Kasumi-1 (cell line): Measurements from ENCODE around the gene EIF4E2.

ENCODE experiments used
- DNase-seq, 2 experiments: peaks; one replicate each; lab custom pipeline; 2025; lab: John Stamatoyannopoulos, UW

Gene EIF4E2

DNA sequence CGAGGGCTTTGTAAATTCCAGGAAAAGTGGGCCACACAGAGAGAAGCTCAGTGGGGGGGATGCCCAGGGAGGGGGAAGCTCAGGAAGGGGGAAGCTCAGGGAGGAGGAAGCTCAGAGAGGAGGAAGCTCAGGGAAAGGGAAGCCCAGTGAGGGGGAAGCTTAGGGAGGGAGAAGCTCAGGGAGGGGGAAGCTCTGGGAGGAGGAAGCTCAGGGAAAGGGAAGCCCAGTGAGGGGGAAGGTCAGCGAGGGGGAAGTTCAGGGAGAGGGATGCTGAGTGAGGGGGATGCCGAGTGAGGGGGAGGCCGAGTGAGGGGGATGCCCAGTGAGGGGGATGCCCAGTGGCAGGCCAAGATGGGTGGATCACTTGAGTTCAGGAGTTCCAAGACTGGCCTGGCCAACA lies 11.8 kb upstream of the EIF4E2 start:
- peak; percentile 4 to 7 for DNase-seq

DNA sequence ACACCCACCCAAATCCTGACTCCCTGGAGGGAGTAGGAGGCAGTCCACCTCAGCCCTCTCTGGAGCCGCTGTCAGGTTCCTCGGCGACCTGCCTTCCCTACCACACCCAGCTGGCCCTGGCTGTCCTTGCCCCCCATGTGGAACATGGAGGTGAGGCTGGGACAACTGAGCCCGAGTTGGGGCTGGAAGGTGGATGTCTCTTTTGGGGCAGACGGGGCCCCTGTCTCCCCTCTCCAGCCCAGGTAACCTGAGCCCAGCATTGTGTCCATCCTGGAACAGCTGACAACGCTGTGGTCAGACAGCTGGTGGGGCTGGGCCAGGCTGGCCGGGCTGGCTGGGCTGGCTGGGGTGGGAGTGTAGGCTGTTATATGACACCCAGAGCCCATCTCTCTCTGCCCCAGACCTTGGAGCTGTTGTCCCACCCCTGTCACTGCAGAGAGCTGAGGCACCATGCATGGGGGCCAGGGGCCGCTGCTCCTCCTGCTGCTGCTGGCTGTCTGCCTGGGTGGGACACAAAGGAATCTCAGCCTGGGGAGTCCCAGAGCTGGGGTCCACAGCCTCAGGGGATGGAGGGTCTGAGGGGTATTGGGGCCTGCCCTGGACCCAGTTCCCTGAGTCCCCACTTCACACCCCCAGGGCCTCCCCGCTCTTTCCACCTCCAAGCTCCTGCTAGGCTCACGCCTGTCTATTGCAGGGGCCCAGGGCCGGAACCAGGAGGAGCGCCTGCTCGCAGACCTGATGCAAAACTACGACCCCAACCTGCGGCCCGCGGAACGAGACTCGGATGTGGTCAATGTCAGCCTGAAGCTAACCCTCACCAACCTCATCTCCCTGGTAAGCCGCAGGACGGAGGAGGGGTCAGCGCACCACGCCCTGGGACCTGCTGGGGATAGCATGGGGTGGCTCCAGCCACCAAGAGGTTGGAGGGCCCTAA lies 10.9 kb upstream of the EIF4E2 start, which contains the start of gene CHRNG:
Gene CHRNG (plus strand): TSS at position 395 of the 934 bp plus-strand sequence. CDS start 56 bp downstream, at position 451.
- DNase-seq = no peak

- no peak for DNase-seq
These were observed 9.9 kb upstream of the EIF4E2 start for GRCh38 chr2:232540441-232541041.

DNA sequence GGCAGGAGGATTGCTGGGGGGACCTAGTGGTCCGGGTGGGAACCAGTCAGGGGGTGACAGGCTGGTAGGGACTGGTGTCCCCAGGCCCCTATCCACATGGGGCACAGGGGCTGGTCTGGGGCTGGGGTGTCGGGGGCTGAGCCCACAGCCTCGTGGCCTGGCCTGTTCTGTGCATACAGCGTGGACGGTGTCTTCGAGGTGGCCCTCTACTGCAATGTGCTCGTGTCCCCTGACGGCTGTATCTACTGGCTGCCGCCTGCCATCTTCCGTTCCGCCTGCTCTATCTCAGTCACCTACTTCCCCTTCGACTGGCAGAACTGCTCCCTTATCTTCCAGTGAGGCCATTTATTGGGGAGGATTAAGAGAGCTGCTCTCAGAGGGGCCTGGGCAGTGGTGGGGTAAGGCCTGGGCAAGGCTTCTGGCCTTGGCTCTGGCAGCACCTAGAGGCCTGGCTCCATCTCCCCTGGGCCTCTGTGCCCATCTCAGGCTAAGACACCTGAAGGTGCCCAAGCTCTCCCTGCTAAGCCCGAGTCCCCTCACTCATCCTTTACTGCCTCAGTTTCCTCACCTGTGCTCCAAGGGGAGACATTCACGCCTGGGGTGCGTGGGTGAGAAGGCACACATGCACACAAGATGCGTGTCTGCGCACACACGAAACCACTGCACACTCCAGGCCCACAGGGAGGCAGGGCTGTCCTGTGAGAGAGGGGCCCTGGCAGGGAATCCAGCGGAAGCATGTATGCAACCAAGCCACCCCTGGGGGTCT lies 9.1 kb upstream of the EIF4E2 start:
- no peak for DNase-seq

DNA sequence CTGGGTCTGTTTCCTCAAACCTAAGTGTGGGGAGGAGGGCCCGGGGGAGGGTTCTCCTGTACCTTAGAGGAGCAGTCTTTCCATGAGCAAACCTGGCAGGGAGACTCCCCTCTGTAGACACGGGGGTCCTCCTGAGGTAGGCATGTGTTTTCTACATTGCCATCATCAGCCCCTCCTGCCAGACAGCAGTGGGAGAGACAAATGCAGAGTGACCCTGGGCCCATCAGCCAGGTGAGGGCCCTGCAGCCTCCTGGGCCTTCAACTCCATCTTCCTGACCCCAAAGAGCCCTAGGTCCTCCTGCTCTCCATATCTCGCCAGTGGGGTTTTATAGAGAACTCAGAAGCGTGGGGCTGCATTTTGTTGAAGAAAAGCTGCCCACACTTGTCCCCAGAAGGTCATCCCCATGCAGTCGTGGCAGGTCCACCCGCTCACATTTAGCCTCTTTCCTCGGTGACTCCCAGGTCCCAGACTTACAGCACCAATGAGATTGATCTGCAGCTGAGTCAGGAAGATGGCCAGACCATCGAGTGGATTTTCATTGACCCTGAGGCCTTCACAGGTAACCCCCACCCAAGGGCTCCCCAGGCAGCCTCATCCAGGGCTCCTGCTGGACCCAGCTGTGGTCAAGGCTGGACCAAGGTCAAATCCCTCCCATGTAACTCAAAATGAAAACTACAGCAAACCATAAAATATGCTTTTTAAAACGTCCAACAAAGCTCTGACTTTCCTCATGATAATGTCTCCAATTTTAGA lies 8.4 kb upstream of the EIF4E2 start:
- DNase-seq = no peak

- no peak for DNase-seq
These were observed 7.6 kb upstream of the EIF4E2 start for GRCh38 chr2:232542715-232543467.

- DNase-seq = no peak
These were observed 7.0 kb upstream of the EIF4E2 start for GRCh38 chr2:232543491-232543890.

GRCh38 chr2:232543928-232544631 lies 6.4 kb upstream of the EIF4E2 start:
- no peak for DNase-seq

- DNase-seq = no peak
These were observed 5.8 kb upstream of the EIF4E2 start for GRCh38 chr2:232544674-232545073.

- no peak for DNase-seq
These were observed 4.7 kb upstream of the EIF4E2 start for GRCh38 chr2:232545511-232546375.

DNA sequence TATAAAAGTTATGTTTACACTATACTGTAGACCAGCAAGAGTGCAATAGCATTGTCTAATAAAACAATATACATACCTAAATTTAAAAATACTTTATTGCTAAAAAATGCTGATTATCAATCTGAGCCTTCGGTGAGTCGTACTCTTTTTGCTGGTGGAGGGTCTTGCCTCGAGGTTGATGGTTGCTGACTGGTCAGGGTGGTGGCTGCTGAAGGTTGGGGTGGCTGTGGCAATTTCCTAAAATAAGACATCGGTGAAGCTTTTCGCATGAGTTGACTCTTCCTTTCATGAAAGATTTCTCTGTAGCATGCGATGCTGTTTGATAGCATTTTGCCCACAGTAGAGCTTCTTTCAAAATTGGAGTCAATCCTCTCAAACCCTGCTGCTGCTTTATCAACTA lies 2.5 kb upstream of the EIF4E2 start:
- no peak for DNase-seq

- DNase-seq = no peak
These were observed 685 bp upstream of the EIF4E2 start for GRCh38 chr2:232549655-232550353.

DNA sequence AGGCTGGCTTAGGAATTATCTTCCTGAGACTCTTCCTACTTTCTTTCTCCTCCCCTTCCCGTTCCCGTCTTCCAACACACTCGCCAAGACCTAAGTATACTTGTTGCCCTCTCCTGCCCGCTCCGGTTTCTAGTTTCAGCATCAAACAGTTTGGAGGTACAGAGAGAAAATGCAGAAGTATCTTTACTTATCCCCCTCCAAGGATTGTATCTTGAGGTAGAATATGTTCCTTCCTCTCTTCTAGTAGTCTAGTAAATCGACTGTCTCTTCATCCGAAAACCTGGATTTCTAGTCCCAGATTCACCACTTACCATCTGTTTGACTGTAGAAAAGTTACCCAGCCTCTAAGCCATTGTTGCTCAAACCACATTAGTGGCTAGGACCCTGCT lies 755 bp downstream of the EIF4E2 start:
- no peak for DNase-seq

DNA sequence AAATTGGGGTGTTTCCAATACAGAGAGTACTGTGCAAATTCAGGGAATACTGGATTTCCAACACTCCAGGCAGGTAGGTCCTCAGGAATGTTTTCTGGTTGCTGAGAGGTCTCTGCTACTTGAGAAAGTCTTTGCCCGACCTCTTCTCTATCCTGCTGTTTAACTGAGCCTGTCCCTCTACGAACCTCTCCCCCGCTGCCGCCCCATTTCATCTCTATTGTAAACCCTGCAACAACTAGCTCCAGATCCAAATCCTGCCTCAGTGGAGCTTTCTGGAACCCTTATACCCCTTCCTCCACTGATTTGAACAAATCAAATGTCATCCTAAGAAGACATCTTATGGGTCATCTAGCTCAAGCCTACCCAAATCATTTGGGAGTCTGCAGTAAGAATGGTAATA lies 1.3 kb downstream of the EIF4E2 start:
- no peak for DNase-seq

DNA sequence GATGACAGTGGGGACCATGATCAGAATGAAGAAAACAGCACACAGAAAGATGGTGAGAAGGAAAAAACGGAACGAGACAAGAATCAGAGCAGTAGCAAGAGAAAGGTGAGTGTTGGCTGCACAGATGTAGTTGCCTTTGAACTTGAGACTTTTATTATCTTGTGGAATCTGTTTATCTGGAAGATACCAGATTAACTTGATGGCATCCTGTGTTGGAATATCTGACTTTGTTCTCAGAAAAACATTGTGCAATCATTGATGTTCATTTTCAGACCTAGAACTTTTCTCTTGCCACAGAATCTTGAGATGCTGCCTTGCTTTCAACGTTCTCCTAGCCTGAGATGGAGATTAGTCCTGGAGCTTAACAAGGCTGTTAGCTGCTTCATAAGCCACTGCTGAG lies 5.9 kb downstream of the EIF4E2 start:
- no peak for DNase-seq

- peak in 1 of 2 experiments; percentile 6 for DNase-seq
These were observed 12.1 kb downstream of the EIF4E2 start for GRCh38 chr2:232562515-232563151.

DNA sequence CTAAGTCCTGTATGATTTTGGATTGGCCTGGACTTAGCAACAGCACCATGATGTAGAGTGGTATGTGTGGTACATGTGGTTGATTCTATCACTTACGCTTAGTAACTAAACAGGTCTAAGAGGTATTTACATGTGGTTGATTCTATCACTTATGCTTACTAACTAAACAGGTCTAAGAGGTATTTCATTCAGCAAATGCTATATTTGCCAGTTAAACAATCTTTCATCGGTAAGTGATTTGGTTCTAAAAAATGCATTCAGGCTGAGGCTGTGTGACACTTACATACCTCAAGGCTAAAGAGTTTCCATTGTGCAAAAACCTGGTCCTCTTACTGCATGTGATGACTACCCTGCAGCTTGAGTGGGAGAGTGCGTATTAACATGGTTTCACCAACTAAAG lies 13.1 kb downstream of the EIF4E2 start:
- no peak for DNase-seq

DNA sequence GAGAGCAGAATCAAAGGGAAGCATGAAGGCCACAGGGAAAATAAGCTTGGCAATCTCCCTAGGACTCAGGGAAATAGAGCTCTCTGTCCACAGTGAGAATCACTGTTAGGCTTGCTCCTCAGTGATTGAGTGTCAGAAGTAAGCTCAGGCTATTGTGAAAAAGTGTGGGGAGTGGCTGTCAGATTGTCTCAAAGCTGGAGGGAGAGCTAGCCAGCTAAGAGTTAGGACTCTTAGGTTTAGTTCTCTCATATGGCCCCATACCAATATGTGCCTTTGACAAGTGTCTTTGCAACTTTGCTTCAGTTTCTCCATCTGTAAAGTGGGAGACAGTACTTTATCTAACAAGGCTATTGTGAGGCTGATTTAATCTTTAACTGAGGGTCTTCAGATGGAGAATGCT lies 17.2 kb downstream of the EIF4E2 start:
- no peak for DNase-seq
